Cerebellar cortex (tissue), 1 donor: ENCODE measurements around the gene LPCAT1.
A peak's percentile ranks its signal among the peaks of the same experiment; 100 is the strongest.
"Not testable (repeated sequence)": the region's sequence is repeated elsewhere in the genome, so short reads cannot be mapped to it uniquely, and the experiment has no call there.

Experiments used
- DNase-seq: peaks from one replicate; pipeline ENCODE4 v3.0.0-alpha.2; 2015; ENCODE audit warnings: low spot score

Gene LPCAT1

DNA sequence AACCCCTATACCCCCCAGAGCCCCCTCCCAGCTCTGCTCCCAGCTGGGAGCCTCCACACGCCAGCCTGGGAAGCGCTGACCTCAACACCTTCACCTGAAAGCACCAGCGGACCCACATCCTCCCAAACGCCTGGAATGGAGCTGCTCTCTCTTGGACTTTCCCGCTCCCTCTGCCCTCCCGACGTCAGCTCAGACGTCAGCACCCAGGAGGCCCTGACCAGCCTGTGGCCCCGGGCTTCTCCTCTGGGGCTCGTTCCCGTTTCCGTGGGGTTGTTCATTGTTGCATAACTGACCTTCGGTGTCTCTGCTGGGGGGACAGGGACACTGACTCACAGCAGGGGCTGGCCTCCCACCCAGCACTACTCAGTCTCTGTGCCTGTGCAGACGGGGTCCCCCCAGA lies 43.5 kb downstream of the LPCAT1 start:
- DNase-seq: no peak

GRCh38 chr5:1479581-1480188 lies 44.1 kb downstream of the LPCAT1 start:
- DNase-seq: no peak

GRCh38 chr5:1479066-1479465 lies 44.7 kb downstream of the LPCAT1 start:
- no peak for DNase-seq

DNA sequence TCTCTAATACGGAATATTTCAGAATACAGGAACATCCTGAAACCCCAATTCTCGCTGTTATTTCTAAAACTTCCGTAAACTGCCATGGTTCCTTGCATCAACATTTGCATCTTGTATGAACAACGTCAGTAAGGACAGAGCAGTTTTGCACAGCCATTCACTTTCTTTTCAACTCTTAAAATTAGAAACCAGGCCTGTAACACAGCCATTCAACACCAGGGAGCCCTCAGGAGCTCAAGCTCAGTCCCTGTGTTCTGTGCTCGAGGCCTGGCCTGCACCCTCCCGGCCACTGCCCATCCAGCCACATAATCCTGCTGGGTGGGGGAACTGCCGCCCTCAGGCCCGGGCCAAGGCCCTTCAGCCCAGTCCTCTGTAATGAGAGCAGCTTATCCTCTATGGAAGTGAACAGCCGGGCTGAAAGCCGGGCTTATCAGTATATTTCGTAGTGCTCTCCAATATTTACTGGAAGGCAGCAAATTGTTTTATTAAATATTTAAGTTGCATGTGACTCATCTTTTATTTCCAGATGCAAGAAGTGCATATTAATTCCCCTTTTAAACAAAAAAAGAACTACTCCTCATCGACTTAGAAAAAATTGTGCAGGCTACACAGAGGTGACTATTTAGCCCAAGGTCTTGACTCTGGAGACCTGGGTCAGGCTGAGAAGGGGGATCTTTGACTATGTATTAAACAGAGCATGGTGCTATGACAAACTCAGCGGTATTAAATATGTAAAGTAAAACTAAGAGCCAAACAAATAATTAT lies 45.3 kb downstream of the LPCAT1 start:
- DNase-seq: no peak

DNA sequence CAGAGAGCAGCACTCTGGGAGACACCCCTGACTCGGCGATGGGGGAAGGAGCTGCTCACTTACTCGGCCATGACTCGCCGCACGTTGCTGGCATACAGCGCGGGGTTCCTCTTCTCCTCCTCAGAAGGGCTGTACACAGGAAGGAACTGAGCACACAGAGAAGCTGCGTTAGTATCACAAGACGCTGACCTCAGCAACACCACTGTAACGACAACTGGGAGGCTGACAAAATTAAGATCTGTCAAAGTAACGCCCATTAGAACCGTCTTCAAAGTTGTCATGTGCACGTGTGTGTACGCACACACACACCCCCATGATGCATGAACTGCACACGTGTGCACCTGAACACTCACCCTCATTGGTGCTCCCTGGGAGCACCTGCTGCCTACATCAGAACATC lies 46.4 kb downstream of the LPCAT1 start:
- no peak for DNase-seq

DNA sequence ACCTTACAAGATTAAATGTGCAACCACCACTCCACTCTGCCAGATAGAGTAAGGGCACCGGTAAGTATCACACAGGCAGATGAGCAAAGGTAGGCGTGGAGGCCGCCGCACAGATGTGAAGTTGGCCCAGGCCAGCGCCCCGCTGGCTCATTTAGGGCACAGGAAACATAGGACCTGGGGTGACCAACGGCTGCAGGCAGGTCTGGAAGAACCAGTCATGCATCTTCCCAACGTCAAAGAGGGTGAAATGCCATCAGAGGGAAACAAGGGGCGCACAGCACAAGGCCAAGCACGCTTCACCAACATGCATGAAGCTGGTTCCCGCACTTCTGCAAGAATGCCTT lies 46.8 kb downstream of the LPCAT1 start:
- DNase-seq: no peak

GRCh38 chr5:1476181-1476966 lies 47.4 kb downstream of the LPCAT1 start:
- peak; percentile 83 for DNase-seq

GRCh38 chr5:1475544-1475900 lies 48.2 kb downstream of the LPCAT1 start:
- DNase-seq: not testable (repeated sequence)

DNA sequence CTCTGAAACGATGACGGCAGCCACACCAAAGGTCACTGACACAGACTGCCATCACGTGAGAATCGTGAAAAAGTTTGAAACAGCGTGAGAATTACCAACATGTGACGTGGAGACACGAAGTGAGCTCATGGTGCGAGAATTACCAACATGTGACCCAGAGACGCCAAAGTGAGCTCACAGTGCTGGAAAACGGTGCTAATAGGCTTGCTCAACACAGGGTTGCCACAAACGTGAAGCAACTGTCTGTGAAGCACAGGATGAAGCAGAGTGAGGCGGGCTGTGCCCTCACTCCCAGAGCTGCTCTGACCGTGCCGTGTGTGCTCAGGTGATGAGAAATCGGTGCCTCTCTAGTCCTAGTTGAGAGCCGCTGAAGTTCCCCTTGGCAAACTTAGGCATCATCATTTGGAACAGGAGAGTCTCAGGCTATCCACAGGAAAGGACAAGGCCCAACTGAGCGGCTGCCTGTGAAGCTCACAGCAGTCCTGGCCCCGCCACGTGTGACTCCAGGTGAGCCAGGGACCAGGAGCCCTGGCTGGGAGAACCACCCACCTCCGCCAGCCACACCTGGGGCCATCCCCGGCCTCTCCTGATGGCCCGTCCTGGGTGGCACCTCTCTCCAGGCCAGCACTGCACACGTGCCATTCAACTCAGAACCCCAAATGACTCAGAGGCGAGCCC lies 48.8 kb downstream of the LPCAT1 start:
- DNase-seq: no peak

- no peak for DNase-seq
These were observed 49.4 kb downstream of the LPCAT1 start for GRCh38 chr5:1474183-1474839.

- no peak for DNase-seq
These were observed 50.0 kb downstream of the LPCAT1 start for GRCh38 chr5:1473746-1474145.

DNA sequence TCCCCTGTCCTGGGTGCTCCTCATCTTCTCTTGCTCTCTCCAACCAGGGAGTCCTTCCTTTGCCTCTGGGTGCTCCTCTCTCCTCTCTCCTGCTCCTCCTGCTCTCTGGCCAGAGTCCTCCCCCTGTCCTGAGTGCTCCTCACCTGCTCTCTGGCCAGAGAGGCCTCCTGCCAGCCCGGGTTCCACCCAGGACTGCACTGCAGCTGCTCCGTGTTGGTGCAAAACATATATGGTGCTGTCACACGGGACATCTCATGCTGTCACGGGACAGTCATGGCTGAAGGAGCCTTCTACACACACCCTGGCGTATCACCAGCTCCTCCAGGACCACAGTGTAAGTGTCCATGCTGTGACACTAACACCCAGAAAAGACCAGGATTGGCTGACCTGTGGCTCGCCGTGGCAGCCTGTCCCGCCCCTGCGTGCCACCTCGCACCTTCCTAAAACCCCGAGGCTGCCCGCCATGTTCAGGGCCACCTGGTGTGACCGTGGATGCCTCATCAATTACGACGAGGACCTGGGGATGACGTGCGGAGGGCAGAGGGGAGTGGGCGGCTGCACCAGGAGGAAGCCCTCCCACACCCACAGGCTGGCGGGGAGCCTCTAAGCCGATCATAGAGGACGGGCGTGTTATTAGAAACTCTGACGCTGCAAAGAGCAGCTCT lies 50.7 kb downstream of the LPCAT1 start:
- DNase-seq: no peak

DNA sequence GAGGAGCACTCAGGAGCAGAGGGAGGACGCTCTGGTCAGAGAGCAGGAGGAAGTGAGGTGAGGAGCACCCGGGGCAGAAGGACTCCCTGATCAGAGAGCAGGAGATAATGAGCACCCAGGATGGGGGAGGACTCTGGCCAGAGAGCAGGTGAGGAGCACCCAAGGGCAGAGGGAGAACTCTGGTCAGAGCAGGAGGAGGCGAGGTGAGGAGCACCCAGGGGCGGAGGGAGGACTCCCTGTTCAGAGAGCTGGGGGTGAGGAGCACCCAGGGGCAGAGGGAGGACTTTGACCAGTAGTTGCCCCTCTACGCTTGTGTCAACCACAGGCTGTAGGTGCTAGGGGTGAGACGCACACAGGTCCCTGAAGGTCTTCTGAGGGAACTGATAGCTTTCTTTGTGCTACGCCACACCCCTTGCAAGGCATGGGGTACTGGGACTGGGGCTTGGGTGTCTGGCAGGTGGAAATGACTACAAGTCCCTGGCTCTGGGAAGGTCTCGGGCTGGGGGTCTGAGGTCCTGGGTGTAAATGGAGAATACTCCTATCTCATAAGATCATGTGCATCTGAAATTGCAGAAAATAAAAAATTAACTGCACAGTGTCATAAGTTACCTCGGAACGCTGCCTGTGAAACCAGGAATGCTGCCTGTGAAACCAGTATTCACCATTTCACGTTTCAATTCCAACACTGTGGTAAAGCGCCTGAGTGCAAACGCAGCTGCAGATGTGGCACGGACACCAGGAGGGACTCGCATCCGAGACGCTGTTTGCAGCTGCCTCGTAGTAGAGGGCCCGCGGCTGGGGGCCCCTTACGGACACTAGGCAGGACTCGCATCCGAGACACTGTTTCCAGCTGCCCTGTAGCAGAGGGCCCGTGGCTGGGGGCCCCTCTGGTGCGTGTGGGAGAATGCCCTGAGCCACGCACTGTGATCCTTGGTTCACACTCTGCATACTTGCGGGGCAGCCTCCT lies 51.5 kb downstream of the LPCAT1 start:
- DNase-seq: no peak

DNA sequence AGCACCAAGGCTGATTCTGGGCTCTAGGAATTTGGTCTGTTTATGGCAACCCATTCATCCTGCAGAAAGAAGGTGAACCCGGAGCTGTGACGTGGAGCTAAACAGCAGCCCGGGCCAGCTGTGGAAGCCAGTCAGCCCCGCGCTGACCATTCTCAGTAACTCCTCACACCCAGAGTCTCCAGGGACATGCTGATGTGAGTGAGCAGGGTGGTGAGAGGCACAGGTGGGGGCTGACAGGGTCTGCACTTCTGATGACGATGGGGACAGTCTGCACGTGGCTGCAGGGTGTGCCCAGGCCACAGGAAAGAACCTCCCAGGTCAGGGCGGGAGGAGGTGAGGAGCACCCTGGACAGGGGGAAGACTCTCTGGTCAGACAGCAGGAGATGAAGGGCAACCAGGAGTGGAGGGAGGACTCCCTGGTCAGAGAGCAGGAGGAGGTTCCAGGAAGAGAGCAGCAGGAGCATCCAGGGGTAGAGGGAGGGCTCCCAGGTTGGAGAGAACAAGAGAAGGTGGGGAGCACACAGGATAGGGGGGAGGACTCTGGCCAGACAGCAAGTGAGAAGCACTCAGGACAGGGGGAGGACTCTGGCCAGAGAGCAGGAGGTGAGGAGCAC lies 52.4 kb downstream of the LPCAT1 start:
- DNase-seq: no peak

DNA sequence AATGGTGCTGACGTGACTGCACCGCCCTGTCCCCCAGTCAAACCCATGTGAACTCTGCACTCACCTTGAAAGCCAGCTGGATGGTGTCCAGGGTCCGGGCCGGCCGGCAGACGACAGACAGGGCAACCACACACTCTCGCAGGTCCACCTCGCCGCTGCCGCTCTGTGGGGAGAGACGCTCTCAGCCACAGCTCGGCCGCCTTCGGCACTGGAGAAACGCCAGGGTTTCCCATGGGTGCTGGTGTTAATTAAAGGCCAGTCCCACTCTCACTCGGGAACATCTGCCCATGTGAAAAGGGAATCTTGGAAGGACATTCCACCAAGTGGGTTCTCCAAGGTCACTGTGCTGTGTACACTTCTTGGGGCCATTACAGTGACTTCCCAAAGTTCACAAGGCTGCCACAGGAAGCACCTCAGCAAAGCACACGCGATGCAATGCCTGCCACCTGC lies 53.0 kb downstream of the LPCAT1 start:
- no peak for DNase-seq

GRCh38 chr5:1468629-1469527 lies 54.9 kb downstream of the LPCAT1 start:
- DNase-seq: no peak

DNA sequence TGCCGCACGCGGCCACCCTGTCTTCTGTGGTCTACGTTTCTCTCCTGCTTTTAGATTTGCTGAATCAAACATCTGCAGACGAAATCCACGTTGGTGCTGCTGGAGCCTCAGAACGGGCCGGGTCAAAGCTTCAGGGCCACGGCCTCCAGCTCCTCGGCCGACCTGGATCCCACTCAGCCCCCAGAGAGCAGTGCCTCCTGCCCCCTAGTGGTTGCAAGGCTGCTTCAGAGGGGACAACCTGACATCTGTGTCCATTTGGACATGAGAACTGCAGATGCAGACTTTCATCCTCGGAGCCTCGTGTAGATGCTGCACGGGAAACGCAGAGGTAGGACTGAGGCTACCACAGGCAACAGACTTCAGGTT lies 55.5 kb downstream of the LPCAT1 start:
- peak; percentile 36 for DNase-seq

GRCh38 chr5:1467341-1468246 lies 56.2 kb downstream of the LPCAT1 start:
- DNase-seq: no peak
